H1 (cell line): ENCODE data around the gene CAPN1. TPM values are rescaled to one million over a fixed set of nuclear protein-coding genes. Genes with fewer than 3 reads are reported as not detected.

Source experiments
- BACH1 ChIP-seq: IDR thresholded peaks from 2 replicates; pipeline ENCODE4 v1.6.1; 2012; ENCODE audit warnings: low read length, improper control_type of control experiment
- EZH2 ChIP-seq: fragments of 200-600 bp; sonication (generic); IDR thresholded peaks from 2 replicates; pipeline ENCODE4 v1.7.1; 2012; ENCODE audit warnings: low read depth, mild to moderate bottlenecking, moderate library complexity, low read length, inconsistent platforms; ENCODE audit not compliant: severe bottlenecking
- KDM4A ChIP-seq: IDR thresholded peaks from one replicate; pipeline ENCODE4 v1.7.1; 2012; ENCODE audit warnings: low read depth, mild to moderate bottlenecking, moderate library complexity, low read length, inconsistent platforms; ENCODE audit not compliant: severe bottlenecking
- KDM5A ChIP-seq: fragments of 200-600 bp; IDR thresholded peaks from 2 replicates; pipeline ENCODE4 v1.7.1; 2012; ENCODE audit warnings: mild to moderate bottlenecking, low read length, inconsistent platforms, mixed read lengths
- NANOG ChIP-seq: IDR thresholded peaks from 2 replicates; pipeline ENCODE4 v1.6.1; 2011; ENCODE audit warnings: low read length, low read depth, mild to moderate bottlenecking, inconsistent platforms; ENCODE audit not compliant: insufficient read depth, poor library complexity, severe bottlenecking
- TCF12 ChIP-seq: IDR thresholded peaks from 2 replicates; pipeline ENCODE4 v1.6.1; 2011; ENCODE audit warnings: low read depth, mild to moderate bottlenecking, low read length
- polyA plus RNA-seq, 7 experiments: library from polyadenylated mRNA; depleted of rRNA in 3 of 7; stranded (reverse) in 5 of 7; unstranded in 2 of 7; fragments of >200 nt in 5 of 7; fragments of 200-250 nt in 2 of 7; gene quantifications; 1 replicate in 5 of 7; 2 replicates in 1 of 7; 4 replicates in 1 of 7; pipeline versions ENCODE4 v1.2.1 to v1.2.3, GENCODE V29; 2011 to 2013; ENCODE audit warnings: missing spikeins in 2 of 7, mixed read lengths in 2 of 7
- total RNA-seq: library from RNA; stranded (reverse); fragmentation: NEBNext Ultra II Directional; extraction: Animal tissue kit (Norgen Biotek cat#: 25700); gene quantifications from 2 replicates; pipeline ENCODE4 v1.2.1, GENCODE V29; 2021
- TF ChIP-seq, protein P1 (sequence below): IDR thresholded peaks from 2 replicates; pipeline ENCODE4 v1.6.1; 2012; ENCODE audit warnings: inconsistent platforms
- TF ChIP-seq, protein P2 (sequence below): IDR thresholded peaks from 2 replicates; pipeline ENCODE4 v1.6.1; 2011; ENCODE audit warnings: low read length, improper control_type of control experiment

Gene CAPN1
- total and polyA plus RNA-seq, 2 of the 8 experiments (the other 6 are each of a cell fraction or from before 2014, with no cell fraction given) = 194 to 233 TPM

DNA sequence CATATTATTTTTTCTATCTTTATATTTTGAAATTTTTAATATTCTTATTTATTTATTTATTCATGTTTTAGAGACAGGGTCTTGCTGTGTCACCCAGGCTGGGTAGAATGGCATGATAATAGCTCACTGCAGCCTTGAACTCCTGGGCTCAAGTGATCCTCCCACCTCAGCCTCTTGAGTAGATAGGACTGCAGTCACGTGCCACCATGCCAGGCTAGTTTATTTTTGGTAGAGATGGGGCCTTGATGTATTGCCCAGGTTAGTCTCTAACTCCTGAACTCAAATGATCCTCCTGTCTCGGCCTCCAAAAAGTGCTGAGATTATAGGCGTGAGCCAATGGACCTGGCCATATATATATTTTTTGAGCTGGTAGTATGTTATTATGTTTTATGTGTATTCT lies 14.1 kb upstream of the CAPN1 start (continued):
- TF ChIP-seq KDM4A (no peak), TCF12 (no peak), BACH1 (no peak), KDM5A (no peak), NANOG (no peak), EZH2 (no peak)
- TF ChIP-seq, protein P1, sequence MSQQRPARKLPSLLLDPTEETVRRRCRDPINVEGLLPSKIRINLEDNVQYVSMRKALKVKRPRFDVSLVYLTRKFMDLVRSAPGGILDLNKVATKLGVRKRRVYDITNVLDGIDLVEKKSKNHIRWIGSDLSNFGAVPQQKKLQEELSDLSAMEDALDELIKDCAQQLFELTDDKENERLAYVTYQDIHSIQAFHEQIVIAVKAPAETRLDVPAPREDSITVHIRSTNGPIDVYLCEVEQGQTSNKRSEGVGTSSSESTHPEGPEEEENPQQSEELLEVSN = no peak
- TF ChIP-seq, protein P2, sequence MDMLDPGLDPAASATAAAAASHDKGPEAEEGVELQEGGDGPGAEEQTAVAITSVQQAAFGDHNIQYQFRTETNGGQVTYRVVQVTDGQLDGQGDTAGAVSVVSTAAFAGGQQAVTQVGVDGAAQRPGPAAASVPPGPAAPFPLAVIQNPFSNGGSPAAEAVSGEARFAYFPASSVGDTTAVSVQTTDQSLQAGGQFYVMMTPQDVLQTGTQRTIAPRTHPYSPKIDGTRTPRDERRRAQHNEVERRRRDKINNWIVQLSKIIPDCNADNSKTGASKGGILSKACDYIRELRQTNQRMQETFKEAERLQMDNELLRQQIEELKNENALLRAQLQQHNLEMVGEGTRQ = no peak
